Astrocyte of the spinal cord (primary cell): ENCODE results near the gene GRM8.

Experiments
- DNase-seq: peaks from one replicate; pipeline ENCODE4 v3.0.0; 2011; ENCODE audit warnings: low read depth, low spot score
- H3K4me3 ChIP-seq: 2 replicates; pipeline ENCODE4 v1.5.1; 2011; ENCODE audit warnings: low read depth, mild to moderate bottlenecking, low read length, moderate library complexity
- in situ Hi-C: cut with HindIII; loops from 2 replicates; pipeline ENCODE4 v1.10.0; 2017; ENCODE audit warnings: low sequenced_read_pairs
- TF ChIP-seq, protein P1 (sequence below): IDR thresholded peaks from 2 replicates; pipeline ENCODE4 v1.5.1; 2012; ENCODE audit warnings: low read depth, mild to moderate bottlenecking, low read length, inconsistent platforms

Gene GRM8

DNA sequence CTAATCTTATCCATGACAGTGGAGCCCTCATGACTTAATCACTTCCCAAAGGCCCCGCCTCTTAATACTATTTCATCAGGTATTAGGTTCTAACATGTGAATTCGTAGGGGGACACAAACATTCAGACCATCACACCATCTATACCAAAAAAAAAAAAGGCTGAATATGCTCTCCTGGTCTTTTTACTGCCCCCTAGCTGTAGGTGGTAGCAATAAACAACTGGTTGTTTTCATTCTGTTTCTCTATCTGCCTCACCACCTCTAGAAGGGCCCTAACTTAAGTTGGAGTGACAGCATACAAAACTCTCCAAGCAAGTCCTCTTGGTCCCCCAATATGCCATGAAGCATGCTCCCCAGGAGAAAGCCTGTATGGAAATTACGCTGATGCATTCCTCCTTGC lies 94.1 kb downstream of the GRM8 start:
- in situ Hi-C loops: no loop called here
- no peak overlapping the region for H3K4me3 ChIP-seq
- DNase-seq: no peak
- TF ChIP-seq, protein P1, sequence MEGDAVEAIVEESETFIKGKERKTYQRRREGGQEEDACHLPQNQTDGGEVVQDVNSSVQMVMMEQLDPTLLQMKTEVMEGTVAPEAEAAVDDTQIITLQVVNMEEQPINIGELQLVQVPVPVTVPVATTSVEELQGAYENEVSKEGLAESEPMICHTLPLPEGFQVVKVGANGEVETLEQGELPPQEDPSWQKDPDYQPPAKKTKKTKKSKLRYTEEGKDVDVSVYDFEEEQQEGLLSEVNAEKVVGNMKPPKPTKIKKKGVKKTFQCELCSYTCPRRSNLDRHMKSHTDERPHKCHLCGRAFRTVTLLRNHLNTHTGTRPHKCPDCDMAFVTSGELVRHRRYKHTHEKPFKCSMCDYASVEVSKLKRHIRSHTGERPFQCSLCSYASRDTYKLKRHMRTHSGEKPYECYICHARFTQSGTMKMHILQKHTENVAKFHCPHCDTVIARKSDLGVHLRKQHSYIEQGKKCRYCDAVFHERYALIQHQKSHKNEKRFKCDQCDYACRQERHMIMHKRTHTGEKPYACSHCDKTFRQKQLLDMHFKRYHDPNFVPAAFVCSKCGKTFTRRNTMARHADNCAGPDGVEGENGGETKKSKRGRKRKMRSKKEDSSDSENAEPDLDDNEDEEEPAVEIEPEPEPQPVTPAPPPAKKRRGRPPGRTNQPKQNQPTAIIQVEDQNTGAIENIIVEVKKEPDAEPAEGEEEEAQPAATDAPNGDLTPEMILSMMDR: no peak

DNA sequence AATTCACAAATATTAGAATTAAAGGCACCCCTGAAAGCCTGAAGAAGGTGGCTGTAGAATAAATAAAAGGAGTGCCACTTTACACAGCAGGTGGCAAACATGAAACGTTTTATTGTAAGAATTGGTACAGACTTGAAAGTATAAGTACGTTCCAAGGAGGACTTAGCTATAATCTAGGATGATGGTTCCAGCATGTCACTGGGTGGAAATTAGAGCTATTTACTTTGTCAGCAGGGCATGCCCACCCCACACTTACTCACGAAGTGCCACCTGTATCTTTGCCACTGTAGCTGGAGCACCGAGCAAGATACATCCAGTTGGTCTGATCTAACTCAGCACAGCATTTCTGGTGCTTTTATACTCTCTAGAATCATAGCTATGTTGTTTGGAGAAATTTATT lies 97.8 kb downstream of the GRM8 start:
- H3K4me3 ChIP-seq: no peak overlapping the region
- in situ Hi-C loops: no loop called here
- TF ChIP-seq, protein P1: no peak
- DNase-seq: no peak

- DNase-seq: no peak
- TF ChIP-seq, protein P1: no peak
- in situ Hi-C loops: no loop called here
- H3K4me3 ChIP-seq: no peak overlapping the region
These were observed 98.6 kb downstream of the GRM8 start for GRCh38 chr7:127154101-127154500.

GRCh38 chr7:127153315-127153714 lies 99.4 kb downstream of the GRM8 start:
- H3K4me3 ChIP-seq: no peak overlapping the region
- in situ Hi-C loops: no loop called here
- no peak for DNase-seq
- TF ChIP-seq, protein P1: no peak

- DNase-seq: no peak
- TF ChIP-seq, protein P1: no peak
- H3K4me3 ChIP-seq: no peak overlapping the region
- in situ Hi-C loops: no loop called here
These were observed 100.3 kb downstream of the GRM8 start for GRCh38 chr7:127152423-127152822.

GRCh38 chr7:127151379-127151778 lies 101.4 kb downstream of the GRM8 start:
- TF ChIP-seq, protein P1: no peak
- in situ Hi-C loops: no loop called here
- no peak overlapping the region for H3K4me3 ChIP-seq
- no peak for DNase-seq

DNA sequence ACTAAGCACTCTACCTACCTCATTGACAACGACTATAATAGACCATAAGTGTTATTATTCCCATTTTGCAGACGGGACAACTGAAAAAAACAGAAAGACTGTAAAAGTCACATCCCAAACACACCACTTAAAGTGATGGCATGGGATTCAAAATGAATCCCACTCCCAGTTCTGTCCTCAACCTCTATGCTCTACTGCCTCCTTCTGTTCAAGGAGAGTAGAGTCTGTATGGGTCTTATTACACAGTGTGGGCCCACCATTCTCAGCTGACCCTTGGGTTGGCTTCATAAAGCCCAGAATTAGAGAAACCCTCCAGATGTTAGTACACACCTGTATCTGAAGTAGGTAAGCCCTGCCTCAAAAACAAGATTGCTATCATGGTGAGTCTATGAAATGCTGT lies 102.2 kb downstream of the GRM8 start:
- DNase-seq: no peak
- TF ChIP-seq, protein P1: no peak
- in situ Hi-C loops: no loop called here

More for the DNA sequence above, 102.2 kb downstream of the GRM8 start:
- H3K4me3 ChIP-seq: no peak overlapping the region
